Tibial nerve (tissue), 4 donors: ENCODE results near the gene L3HYPDH. TPM values are rescaled to one million over a fixed set of nuclear protein-coding genes. Genes with fewer than 3 reads are reported as not detected.
A peak's percentile ranks its signal among the peaks of the same experiment; 100 is the strongest.

Experiments
- DNase-seq, 2 donors: peaks; one replicate each; pipeline ENCODE4 v3.0.0-alpha.2; 2019; ENCODE audit warnings: low spot score in 2 of 2
- H3K27ac ChIP-seq, 4 donors: fragments of 200-600 bp; sonication (generic) in 3 of 4; one replicate each; pipeline ENCODE4 v1.5.1; 2017 to 2019; ENCODE audit warnings: mild to moderate bottlenecking in 1 of 4
- H3K27me3 ChIP-seq, 2 donors: fragments of 200-600 bp; sonication (generic) in 1 of 2; one replicate each; pipeline versions ENCODE4 v1.5.1 to v1.6.0; 2017 to 2019
- H3K36me3 ChIP-seq, 3 donors: fragments of 200-600 bp; sonication (generic); one replicate each; pipeline ENCODE4 v1.5.1; 2018 to 2019
- H3K4me1 ChIP-seq, 4 donors: fragments of 200-600 bp; sonication (generic) in 3 of 4; one replicate each; pipeline ENCODE4 v1.5.1; 2017 to 2019
- H3K4me3 ChIP-seq, 4 donors: fragments of 200-600 bp; sonication (generic) in 3 of 4; one replicate each; pipeline ENCODE4 v1.5.1; 2017 to 2019; ENCODE audit warnings: mild to moderate bottlenecking in 1 of 4, moderate library complexity in 1 of 4
- H3K9me3 ChIP-seq, 4 donors: fragments of 200-600 bp; sonication (generic) in 3 of 4; one replicate each; pipeline ENCODE4 v1.5.1; 2017 to 2019
- EP300 ChIP-seq, 2 donors: sonication (generic); formaldehyde crosslinking; IDR thresholded peaks; one replicate each; pipeline ENCODE4 v1.6.1; 2017; ENCODE audit warnings: antibody characterized with exemption in 2 of 2, mild to moderate bottlenecking in 1 of 2
- POLR2A ChIP-seq, 2 donors: fragments of 450-650 bp; IDR thresholded peaks; one replicate each; pipeline ENCODE4 v1.6.1; 2017; ENCODE audit warnings: antibody characterized with exemption in 2 of 2, mild to moderate bottlenecking in 2 of 2, moderate library complexity in 2 of 2
- WGBS, 2 donors: methylation state at CpG; one replicate each; pipeline ENCODE4 v1.1.5; 2018; 5-methylcytosine and 5-hydroxymethylcytosine counted together
- total RNA-seq, 4 donors: library from RNA; depleted of rRNA; stranded (reverse); fragments of >200 nt; gene quantifications; one replicate each; pipeline ENCODE4 v1.1.0, GENCODE V29; 2016
- TF ChIP-seq, protein P1 (sequence below), 5 experiments: fragments of 200-600 bp in 3 of 5; fragments of 450-650 bp in 2 of 5; sonication (generic) in 3 of 5; IDR thresholded peaks; one replicate each; pipeline ENCODE4 v1.5.1; 2016 to 2019; ENCODE audit warnings: antibody characterized with exemption in 5 of 5, mild to moderate bottlenecking in 3 of 5, moderate library complexity in 2 of 5

The L3HYPDH gene
- total RNA-seq, 4 donors from 2014 or later = 69.9 to 85.5 (median 76.6) TPM

DNA sequence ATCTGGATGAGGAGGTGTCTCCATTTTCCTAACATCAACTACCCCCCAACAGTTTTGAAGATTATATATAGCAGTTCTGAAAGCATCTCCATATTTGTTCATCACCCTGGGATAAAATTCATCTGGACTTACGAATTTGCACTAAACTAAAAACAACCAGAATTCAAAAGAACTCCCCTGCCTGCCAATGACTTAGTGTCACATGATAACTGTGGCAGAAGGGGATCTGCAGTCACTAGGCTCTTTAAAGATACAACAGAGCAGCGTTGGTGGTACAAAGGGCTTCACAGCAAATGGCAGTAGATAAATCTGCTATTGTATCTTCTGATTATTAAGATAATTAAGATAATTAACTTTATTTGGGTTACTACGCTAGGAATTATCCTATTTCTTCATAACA is 49.1 kb downstream of the L3HYPDH start:
- Histone ChIP-seq H3K4me1 (peaks cover 0 to 27% (median 0%) of the 10 kb centered on the region in 4 donors), H3K4me3 (no peak overlapping the region), H3K27me3 (no peaks in the 10 kb centered on the region), H3K27ac (no peak overlapping the region), H3K36me3 (no peaks in the 10 kb centered on the region), H3K9me3 (no peaks in the 10 kb centered on the region)
- no peak for DNase-seq
- TF ChIP-seq POLR2A (IDR thresholded peaks at IDR 0.05) (no peak), EP300 (IDR thresholded peaks at IDR 0.05) (no peak)
- TF ChIP-seq, protein P1, sequence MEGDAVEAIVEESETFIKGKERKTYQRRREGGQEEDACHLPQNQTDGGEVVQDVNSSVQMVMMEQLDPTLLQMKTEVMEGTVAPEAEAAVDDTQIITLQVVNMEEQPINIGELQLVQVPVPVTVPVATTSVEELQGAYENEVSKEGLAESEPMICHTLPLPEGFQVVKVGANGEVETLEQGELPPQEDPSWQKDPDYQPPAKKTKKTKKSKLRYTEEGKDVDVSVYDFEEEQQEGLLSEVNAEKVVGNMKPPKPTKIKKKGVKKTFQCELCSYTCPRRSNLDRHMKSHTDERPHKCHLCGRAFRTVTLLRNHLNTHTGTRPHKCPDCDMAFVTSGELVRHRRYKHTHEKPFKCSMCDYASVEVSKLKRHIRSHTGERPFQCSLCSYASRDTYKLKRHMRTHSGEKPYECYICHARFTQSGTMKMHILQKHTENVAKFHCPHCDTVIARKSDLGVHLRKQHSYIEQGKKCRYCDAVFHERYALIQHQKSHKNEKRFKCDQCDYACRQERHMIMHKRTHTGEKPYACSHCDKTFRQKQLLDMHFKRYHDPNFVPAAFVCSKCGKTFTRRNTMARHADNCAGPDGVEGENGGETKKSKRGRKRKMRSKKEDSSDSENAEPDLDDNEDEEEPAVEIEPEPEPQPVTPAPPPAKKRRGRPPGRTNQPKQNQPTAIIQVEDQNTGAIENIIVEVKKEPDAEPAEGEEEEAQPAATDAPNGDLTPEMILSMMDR (IDR thresholded peaks at IDR 0.05) = no peak
- 75 to 77% methylated on average over 3 of the region's 3 CpGs for WGBS, 2 donors

GRCh38 chr14:59429790-59430189 is 54.4 kb downstream of the L3HYPDH start:
- H3K27me3 ChIP-seq = no peaks in the 10 kb centered on the region
- DNase-seq = no peak
- H3K4me3 ChIP-seq = no peak overlapping the region
- no peaks in the 10 kb centered on the region for H3K36me3 ChIP-seq
- 81 to 83% methylated on average over 4 of the region's 4 CpGs for WGBS, 2 donors
- no peak overlapping the region for H3K27ac ChIP-seq
- H3K4me1 ChIP-seq = peaks cover 0 to 38% (median 7%) of the 10 kb centered on the region in 4 donors
- TF ChIP-seq POLR2A (IDR thresholded peaks at IDR 0.05) (no peak), EP300 (IDR thresholded peaks at IDR 0.05) (no peak)
- no peaks in the 10 kb centered on the region for H3K9me3 ChIP-seq

DNA sequence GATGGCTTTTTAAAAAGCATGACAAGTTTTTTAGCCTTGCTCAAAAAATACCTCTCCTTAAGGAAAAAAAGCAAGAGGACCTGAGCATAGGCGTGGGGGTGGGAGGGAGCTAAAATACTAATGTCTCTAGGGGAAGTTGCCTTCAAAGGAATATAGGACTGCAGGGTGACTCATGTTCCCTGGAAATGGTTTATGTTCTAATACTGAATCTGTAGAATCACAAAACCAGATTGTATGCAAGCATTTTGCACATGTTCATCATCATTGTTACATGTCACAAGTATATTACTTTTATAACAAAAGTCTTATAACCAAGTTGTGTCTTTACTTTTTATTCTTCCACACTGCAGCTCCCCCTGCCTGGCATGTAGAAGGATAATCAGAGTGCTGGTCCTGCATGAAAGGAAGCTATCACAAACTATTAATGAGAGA is 55.6 kb downstream of the L3HYPDH start:
- Histone ChIP-seq H3K36me3 (no peaks in the 10 kb centered on the region), H3K4me1 (peaks cover 0 to 42% (median 7%) of the 10 kb centered on the region in 4 donors), H3K9me3 (no peaks in the 10 kb centered on the region), H3K27ac (peak overlapping the region in 2 of 4 donors; percentile 30 to 46), H3K27me3 (no peaks in the 10 kb centered on the region), H3K4me3 (no peak overlapping the region)
- TF ChIP-seq POLR2A (IDR thresholded peaks at IDR 0.05) (no peak), EP300 (IDR thresholded peaks at IDR 0.05) (no peak)
- TF ChIP-seq, protein P1 (IDR thresholded peaks at IDR 0.05) = peak in 3 of 5 experiments; percentile 14 to 31 (median 21)
- no peak for DNase-seq
- WGBS, 2 donors = 65 to 77% methylated on average over 1 of the region's 1 CpG

DNA sequence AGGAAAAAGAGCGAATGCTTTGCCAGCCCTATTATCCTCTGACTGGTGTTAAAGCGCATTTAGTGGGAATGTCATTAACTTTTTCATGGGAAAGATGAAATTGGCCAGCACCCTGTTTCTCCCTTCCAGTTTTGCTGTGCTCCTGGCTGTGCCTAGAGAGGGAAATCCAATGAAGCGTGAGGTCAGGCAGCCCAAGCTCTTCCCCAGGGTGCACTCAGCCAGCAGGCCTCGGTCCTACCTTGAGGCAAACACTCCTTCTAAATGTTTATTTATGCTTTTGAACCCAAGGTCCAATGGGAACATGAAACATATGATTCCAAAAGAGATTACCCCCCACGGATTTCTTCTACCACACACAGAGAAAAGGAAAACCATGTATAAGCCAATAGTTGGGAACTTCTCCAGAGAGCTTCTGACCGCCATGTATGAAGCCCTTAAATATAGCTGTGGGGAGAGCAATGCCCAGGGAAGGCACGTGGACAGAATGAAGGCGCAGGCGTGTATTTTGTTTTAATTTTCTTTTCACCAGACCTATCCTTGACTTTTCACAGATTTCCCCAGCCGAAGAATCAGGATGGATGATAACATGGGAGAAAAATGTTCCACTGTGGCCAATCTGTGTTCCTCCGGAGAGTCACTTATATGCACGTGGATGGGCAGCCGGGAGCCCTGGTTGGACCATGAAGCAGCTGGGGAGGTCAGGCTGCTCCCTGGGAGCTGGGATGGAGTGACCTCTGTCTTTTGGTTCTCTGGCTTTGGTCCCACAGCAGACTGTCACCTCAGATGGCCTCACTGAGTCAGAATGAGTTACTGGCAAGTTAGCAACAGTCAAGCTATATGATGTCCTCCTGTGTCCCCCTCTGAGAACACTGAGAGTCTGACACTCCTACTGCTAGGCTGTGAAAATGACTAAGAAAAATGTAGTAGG is 56.3 kb downstream of the L3HYPDH start:
- no peak overlapping the region for H3K4me3 ChIP-seq
- no peaks in the 10 kb centered on the region for H3K36me3 ChIP-seq
- no peaks in the 10 kb centered on the region for H3K9me3 ChIP-seq
- H3K27ac ChIP-seq = peak overlapping the region in 2 of 4 donors; percentile 30 to 46
- whole genome bisulfite sequencing, 2 donors = 57 to 62% methylated on average over 13 of the region's 13 CpGs
- TF ChIP-seq EP300 (IDR thresholded peaks at IDR 0.05) (no peak), POLR2A (IDR thresholded peaks at IDR 0.05) (no peak)
- TF ChIP-seq, protein P1 (IDR thresholded peaks at IDR 0.05) = no peak
- peaks cover 0 to 42% (median 7%) of the 10 kb centered on the region in 4 donors for H3K4me1 ChIP-seq
- DNase-seq = no peak
- no peaks in the 10 kb centered on the region for H3K27me3 ChIP-seq

- TF ChIP-seq, protein P1 (IDR thresholded peaks at IDR 0.05) = no peak
- TF ChIP-seq POLR2A (IDR thresholded peaks at IDR 0.05) (no peak), EP300 (IDR thresholded peaks at IDR 0.05) (no peak)
- no peaks in the 10 kb centered on the region for H3K36me3 ChIP-seq
- H3K9me3 ChIP-seq = no peaks in the 10 kb centered on the region
- 32 to 34% methylated on average over 3 of the region's 3 CpGs for WGBS, 2 donors
- DNase-seq = no peak
- H3K27me3 ChIP-seq = no peaks in the 10 kb centered on the region
- H3K4me3 ChIP-seq = no peak overlapping the region
- peak overlapping the region in 2 of 4 donors; percentile 7 to 48 for H3K27ac ChIP-seq
- H3K4me1 ChIP-seq = peaks cover 0 to 42% (median 7%) of the 10 kb centered on the region in 4 donors
Measured at GRCh38 chr14:59425322-59425935, 58.8 kb downstream of the L3HYPDH start.
